Measurements from ENCODE around the gene VAMP1. TPM values are rescaled to one million over a fixed set of nuclear protein-coding genes. Genes with fewer than 3 reads are reported as not detected.
"Not testable (repeated sequence)": the region's sequence is repeated elsewhere in the genome, so short reads cannot be mapped to it uniquely, and the experiment has no call there.

VAMP1 gene
- polyA plus RNA-seq, 4 donors, result 1.6 to 5.8 (median 3.4) TPM

DNA sequence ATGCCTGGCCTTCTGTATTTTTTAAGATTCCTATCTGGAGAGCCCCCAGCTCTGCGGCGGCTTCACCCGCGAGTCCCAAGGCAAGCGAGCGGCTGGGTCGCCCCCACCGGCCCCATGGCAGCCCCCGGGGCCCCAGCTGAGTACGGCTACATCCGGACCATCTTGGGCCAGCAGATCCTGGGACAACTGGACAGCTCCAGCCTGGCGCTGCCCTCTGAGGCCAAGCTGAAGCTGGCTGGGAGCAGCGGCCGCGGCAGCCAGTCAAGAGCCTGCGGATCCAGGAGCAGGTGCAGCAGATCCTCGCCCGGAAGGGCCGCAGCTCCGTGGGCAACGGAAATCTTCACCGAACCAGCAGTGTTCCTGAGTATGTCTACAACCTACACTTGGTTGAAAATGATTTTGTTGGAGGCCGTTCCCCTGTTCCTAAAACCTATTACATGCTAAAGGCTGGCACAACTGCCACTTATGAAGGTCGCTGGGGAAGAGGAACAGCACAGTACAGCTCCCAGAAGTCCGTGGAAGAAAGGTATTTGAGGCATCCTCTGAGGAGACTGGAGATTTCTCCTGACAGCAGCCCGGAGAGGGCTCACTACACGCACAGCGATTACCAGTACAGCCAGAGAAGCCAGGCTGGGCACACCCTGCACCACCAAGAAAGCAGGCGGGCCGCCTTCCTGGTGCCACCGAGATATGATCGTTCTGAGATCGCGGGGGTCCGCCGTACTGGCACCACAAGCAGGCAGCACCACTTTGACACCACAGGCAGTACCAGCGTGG lies 7.3 kb upstream of the VAMP1 start:
- not testable (repeated sequence) for FAIRE-seq

DNA sequence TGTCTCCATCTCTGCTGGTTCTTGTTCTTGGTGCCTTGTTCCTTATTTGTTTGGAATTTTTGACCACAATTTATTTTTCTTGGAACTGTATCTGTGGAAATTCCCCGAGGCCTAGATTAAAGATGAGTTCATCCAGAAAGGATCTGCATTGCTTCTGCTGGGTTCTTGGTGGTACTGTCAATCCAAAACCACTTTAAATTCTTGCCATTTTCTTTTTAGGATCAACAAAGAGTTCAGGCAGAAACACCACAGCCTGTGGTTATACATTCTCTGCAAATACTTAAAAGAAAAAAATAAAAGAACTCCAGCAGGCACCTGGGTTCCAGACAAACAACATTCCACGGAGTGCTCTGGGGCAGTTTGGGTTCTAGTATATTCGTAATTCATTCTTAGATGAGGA lies 6.0 kb upstream of the VAMP1 start:
- no peaks in the 10 kb centered on the region for H3K36me3 ChIP-seq (ENCODE audit: control insufficient read depth in 3 of 3, insufficient read depth in 2 of 3, low read depth in 1 of 3, low read length in 3 of 3)
- WGBS, 3 donors, result 64 to 84% (median 81%) methylated on average over 3 of the region's 3 CpGs
- no peaks in the 10 kb centered on the region for H3K4me1 ChIP-seq (ENCODE audit: control insufficient read depth in 3 of 3, insufficient read depth in 2 of 3, low read depth in 1 of 3, low read length in 2 of 3)
- FAIRE-seq (no peak), DNase-seq (no peak)
- H3K27me3 ChIP-seq (ENCODE audit: control insufficient read depth in 3 of 3, insufficient read depth in 3 of 3, low read length in 3 of 3), result no peaks in the 10 kb centered on the region
- no peaks in the 10 kb centered on the region for H3K9me3 ChIP-seq (ENCODE audit: control insufficient read depth in 2 of 2, insufficient read depth in 1 of 2, low read depth in 1 of 2, low read length in 1 of 2)
- no peak overlapping the region for H3K27ac ChIP-seq (ENCODE audit: low read depth in 1 of 3, low read length in 2 of 3)
- H3K4me3 ChIP-seq (ENCODE audit: low read depth in 1 of 3, low read length in 3 of 3), result no peak overlapping the region

More for the DNA sequence above, 7.3 kb upstream of the VAMP1 start:
- not testable (repeated sequence) for H3K9me3 ChIP-seq (ENCODE audit: control insufficient read depth in 2 of 2, insufficient read depth in 1 of 2, low read depth in 1 of 2, low read length in 1 of 2); H3K27me3 ChIP-seq (ENCODE audit: control insufficient read depth in 3 of 3, insufficient read depth in 3 of 3, low read length in 3 of 3); H3K27ac ChIP-seq (ENCODE audit: low read depth in 1 of 3, low read length in 2 of 3); H3K36me3 ChIP-seq (ENCODE audit: control insufficient read depth in 3 of 3, insufficient read depth in 2 of 3, low read depth in 1 of 3, low read length in 3 of 3); H3K4me1 ChIP-seq (ENCODE audit: control insufficient read depth in 3 of 3, insufficient read depth in 2 of 3, low read depth in 1 of 3, low read length in 2 of 3); H3K4me3 ChIP-seq (ENCODE audit: low read depth in 1 of 3, low read length in 3 of 3); DNase-seq
- 93 to 96% (median 95%) methylated on average over 36 to 37 of the region's 37 CpGs for WGBS, 3 donors

DNA sequence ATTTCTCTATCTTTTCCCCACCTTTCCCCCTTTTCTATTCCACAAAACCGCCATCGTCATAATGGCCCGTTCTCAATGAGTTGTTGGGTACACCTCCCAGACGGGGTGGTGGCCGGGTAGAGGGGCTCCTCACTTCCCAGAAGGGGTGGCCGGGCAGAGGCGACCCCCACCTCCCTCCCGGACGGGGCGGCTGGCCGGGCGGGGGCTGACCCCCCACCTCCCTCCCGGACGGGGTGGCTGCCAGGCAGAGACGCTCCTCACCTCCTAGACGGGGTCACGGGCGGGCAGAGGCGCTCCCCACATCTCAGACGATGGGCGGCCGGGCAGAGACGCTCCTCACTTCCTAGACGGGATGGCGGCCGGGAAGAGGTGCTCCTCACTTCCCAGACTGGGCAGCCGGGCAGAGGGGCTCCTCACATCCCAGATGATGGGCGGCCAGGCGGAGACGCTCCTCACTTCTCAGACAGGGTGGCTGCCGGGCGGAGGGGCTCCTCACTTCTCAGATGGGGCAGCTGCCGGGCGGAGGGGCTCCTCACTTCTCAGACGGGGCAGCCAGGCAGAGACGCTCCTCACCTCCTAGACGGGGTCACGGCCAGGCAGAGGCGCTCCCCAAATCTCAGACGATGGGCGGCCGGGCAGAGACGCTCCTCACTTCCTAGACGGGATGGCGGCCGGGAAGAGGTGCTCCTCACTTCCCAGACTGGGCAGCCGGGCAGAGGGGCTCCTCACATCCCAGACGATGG lies 4.9 kb upstream of the VAMP1 start:
- not testable (repeated sequence) for H3K4me3 ChIP-seq (ENCODE audit: low read depth in 1 of 3, low read length in 3 of 3); H3K36me3 ChIP-seq (ENCODE audit: control insufficient read depth in 3 of 3, insufficient read depth in 2 of 3, low read depth in 1 of 3, low read length in 3 of 3); H3K4me1 ChIP-seq (ENCODE audit: control insufficient read depth in 3 of 3, insufficient read depth in 2 of 3, low read depth in 1 of 3, low read length in 2 of 3); FAIRE-seq; H3K9me3 ChIP-seq (ENCODE audit: control insufficient read depth in 2 of 2, insufficient read depth in 1 of 2, low read depth in 1 of 2, low read length in 1 of 2); DNase-seq; H3K27ac ChIP-seq (ENCODE audit: low read depth in 1 of 3, low read length in 2 of 3); H3K27me3 ChIP-seq (ENCODE audit: control insufficient read depth in 3 of 3, insufficient read depth in 3 of 3, low read length in 3 of 3)
- WGBS, 3 donors, result 93 to 96% (median 93%) methylated on average over 34 to 44 of the region's 48 CpGs

DNA sequence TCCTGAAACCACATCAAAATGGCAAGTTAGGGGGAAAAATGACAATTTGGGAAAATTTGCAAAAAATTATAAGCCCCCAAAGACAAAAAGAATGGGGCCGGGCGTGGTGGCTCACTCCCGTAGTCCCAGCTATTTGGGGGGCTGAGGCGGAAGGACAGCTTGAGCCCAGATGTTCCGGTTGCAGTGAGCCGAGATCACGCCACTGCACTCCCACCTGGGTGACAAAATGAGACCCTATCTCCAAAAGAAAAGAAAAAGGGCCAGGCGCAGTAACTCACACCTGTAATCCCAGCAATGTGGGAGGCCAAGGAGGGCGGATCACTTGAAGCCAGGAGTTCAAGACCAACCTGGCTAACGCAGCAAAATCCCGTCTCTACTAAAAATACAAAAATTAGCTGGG lies 2.0 kb upstream of the VAMP1 start:
- DNase-seq (no peak), FAIRE-seq (no peak)
- Histone ChIP-seq H3K27ac (ENCODE audit: low read depth in 1 of 3, low read length in 2 of 3) (no peak overlapping the region), H3K4me3 (ENCODE audit: low read depth in 1 of 3, low read length in 3 of 3) (no peak overlapping the region), H3K9me3 (ENCODE audit: control insufficient read depth in 2 of 2, insufficient read depth in 1 of 2, low read depth in 1 of 2, low read length in 1 of 2) (no peaks in the 10 kb centered on the region), H3K27me3 (ENCODE audit: control insufficient read depth in 3 of 3, insufficient read depth in 3 of 3, low read length in 3 of 3) (no peaks in the 10 kb centered on the region), H3K4me1 (ENCODE audit: control insufficient read depth in 3 of 3, insufficient read depth in 2 of 3, low read depth in 1 of 3, low read length in 2 of 3) (peaks cover 0 to 12% (median 0%) of the 10 kb centered on the region in 3 donors), H3K36me3 (ENCODE audit: control insufficient read depth in 3 of 3, insufficient read depth in 2 of 3, low read depth in 1 of 3, low read length in 3 of 3) (no peaks in the 10 kb centered on the region)
- WGBS, 3 donors, result 86 to 89% (median 88%) methylated on average over 11 of the region's 11 CpGs

DNA sequence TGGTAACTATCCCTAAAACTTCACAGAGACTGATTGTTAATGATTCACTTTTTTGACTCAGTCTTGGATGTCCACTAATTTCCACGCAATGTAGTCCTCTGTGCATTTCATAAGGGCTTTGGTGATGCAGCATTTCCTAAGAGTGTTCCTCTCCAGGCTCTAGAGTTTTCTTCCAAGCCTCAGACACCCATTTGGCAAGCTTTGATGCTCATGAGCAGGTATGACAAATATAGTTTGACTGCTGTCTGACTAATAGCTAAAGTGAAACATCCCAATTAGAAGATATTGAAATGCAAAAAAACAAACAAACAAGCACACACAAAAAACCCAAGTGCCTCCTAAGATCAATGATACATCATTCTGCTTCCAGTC lies 1.5 kb upstream of the VAMP1 start:
- Histone ChIP-seq H3K36me3 (ENCODE audit: control insufficient read depth in 3 of 3, insufficient read depth in 2 of 3, low read depth in 1 of 3, low read length in 3 of 3) (no peaks in the 10 kb centered on the region), H3K4me3 (ENCODE audit: low read depth in 1 of 3, low read length in 3 of 3) (no peak overlapping the region), H3K27ac (ENCODE audit: low read depth in 1 of 3, low read length in 2 of 3) (no peak overlapping the region), H3K4me1 (ENCODE audit: control insufficient read depth in 3 of 3, insufficient read depth in 2 of 3, low read depth in 1 of 3, low read length in 2 of 3) (peaks cover 0 to 12% (median 0%) of the 10 kb centered on the region in 3 donors), H3K27me3 (ENCODE audit: control insufficient read depth in 3 of 3, insufficient read depth in 3 of 3, low read length in 3 of 3) (no peaks in the 10 kb centered on the region), H3K9me3 (ENCODE audit: control insufficient read depth in 2 of 2, insufficient read depth in 1 of 2, low read depth in 1 of 2, low read length in 1 of 2) (no peaks in the 10 kb centered on the region)
- WGBS, 3 donors, result 91 to 92% (median 91%) methylated on average over 1 of the region's 1 CpG
- DNase-seq (no peak), FAIRE-seq (no peak)

DNA sequence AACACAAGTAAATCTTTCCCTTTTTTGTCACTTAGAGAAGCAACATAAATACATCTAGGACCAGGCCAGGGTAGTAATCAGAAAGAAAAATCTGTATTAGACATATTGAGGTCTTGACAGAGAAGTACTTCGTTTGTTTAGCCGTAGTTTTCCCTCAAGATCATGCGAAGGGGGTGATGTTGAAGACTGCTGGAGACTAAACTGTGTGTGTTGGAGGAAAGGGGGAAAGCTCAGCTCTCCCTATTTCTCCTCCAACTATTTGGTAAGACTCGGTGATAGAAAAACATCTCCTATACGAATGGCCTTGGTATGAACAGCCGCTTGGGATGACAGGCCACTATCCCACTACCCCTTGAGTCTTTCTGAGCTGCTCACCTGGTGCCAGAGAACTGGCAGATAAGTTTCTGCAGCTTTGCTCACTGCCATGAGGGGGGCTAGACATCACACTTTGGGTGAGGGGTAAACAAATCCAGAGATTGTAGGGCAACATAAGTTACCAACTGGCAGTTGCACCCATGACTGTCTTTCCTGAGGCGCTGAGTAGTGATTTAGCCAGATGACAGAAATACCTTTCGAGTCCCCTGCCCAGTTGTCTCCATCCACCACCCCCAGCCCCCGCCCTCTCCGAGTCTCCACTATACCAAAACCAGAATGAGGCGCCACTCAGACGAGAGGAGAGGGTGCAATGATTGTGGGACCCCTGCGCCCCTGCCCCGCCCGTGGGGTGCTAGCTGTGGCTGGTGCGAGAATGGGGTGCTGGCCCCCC lies 685 bp downstream of the VAMP1 start:
- WGBS, 3 donors, result 23 to 27% (median 24%) methylated on average over 15 to 16 of the region's 16 CpGs
- H3K27ac ChIP-seq (ENCODE audit: low read depth in 1 of 3, low read length in 2 of 3), result peak overlapping the region; percentile 39 to 95 (median 81)
- peaks cover 0 to 12% (median 0%) of the 10 kb centered on the region in 3 donors for H3K4me1 ChIP-seq (ENCODE audit: control insufficient read depth in 3 of 3, insufficient read depth in 2 of 3, low read depth in 1 of 3, low read length in 2 of 3)

DNA sequence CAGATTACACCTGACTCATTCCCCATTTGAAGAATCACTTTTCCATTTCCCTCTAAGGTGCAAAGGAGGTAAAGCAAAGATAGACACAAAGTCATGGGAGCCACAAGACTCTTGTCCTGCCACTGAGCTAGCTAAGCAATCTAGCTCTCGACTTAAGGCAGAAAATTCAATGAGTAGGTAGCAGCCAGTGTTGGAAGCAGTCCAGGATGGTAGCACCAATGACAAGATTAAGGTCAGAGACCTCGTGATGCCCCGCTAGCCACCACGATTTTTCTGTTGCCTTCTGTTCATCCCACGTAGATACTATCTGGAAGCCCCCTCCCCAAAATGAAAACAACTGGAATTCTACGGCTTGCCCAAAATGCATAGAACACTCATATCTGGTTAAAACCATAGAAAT lies 1.4 kb downstream of the VAMP1 start:
- peaks cover 0 to 12% (median 0%) of the 10 kb centered on the region in 3 donors for H3K4me1 ChIP-seq (ENCODE audit: control insufficient read depth in 3 of 3, insufficient read depth in 2 of 3, low read depth in 1 of 3, low read length in 2 of 3)
- H3K36me3 ChIP-seq (ENCODE audit: control insufficient read depth in 3 of 3, insufficient read depth in 2 of 3, low read depth in 1 of 3, low read length in 3 of 3), result peaks cover 0 to 20% (median 6%) of the 10 kb centered on the region in 3 donors
- DNase-seq (no peak), FAIRE-seq (no peak)
- H3K27ac ChIP-seq (ENCODE audit: low read depth in 1 of 3, low read length in 2 of 3), result no peak overlapping the region
- 57 to 79% (median 72%) methylated on average over 6 of the region's 6 CpGs for WGBS, 3 donors
- no peaks in the 10 kb centered on the region for H3K9me3 ChIP-seq (ENCODE audit: control insufficient read depth in 2 of 2, insufficient read depth in 1 of 2, low read depth in 1 of 2, low read length in 1 of 2)
- H3K4me3 ChIP-seq (ENCODE audit: low read depth in 1 of 3, low read length in 3 of 3), result peak overlapping the region in 1 of 3 donors; percentile 61
- no peaks in the 10 kb centered on the region for H3K27me3 ChIP-seq (ENCODE audit: control insufficient read depth in 3 of 3, insufficient read depth in 3 of 3, low read length in 3 of 3)

More for the DNA sequence above, 685 bp downstream of the VAMP1 start:
- Histone ChIP-seq H3K9me3 (ENCODE audit: control insufficient read depth in 2 of 2, insufficient read depth in 1 of 2, low read depth in 1 of 2, low read length in 1 of 2) (no peaks in the 10 kb centered on the region), H3K27me3 (ENCODE audit: control insufficient read depth in 3 of 3, insufficient read depth in 3 of 3, low read length in 3 of 3) (no peaks in the 10 kb centered on the region), H3K4me3 (ENCODE audit: low read depth in 1 of 3, low read length in 3 of 3) (peak overlapping the region; percentile 61 to 68 (median 67)), H3K36me3 (ENCODE audit: control insufficient read depth in 3 of 3, insufficient read depth in 2 of 3, low read depth in 1 of 3, low read length in 3 of 3) (peaks cover 0 to 13% (median 6%) of the 10 kb centered on the region in 3 donors)
- DNase-seq (no peak), FAIRE-seq (no peak)

DNA sequence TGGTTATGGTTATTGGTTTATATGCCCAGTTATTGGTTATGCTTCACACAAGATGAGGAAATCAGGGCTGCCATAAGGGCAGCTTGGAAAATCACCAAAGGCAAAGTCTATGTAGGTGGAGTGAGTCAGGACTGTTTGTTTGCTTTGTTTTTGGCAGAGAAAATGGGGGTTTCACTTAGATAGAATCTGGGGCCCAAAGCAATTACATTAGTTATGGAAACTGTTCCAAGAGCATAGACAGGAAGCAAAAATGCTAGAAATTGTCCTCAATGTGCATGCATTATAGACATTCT lies 2.2 kb downstream of the VAMP1 start:
- no peak overlapping the region for H3K27ac ChIP-seq (ENCODE audit: low read depth in 1 of 3, low read length in 2 of 3)

More for the DNA sequence above, 2.2 kb downstream of the VAMP1 start:
- no peaks in the 10 kb centered on the region for H3K9me3 ChIP-seq (ENCODE audit: control insufficient read depth in 2 of 2, insufficient read depth in 1 of 2, low read depth in 1 of 2, low read length in 1 of 2)
- FAIRE-seq (no peak), DNase-seq (peak in 1 of 2 donors; percentile 36)
- no peak overlapping the region for H3K4me3 ChIP-seq (ENCODE audit: low read depth in 1 of 3, low read length in 3 of 3)
- peaks cover 0 to 12% (median 0%) of the 10 kb centered on the region in 3 donors for H3K4me1 ChIP-seq (ENCODE audit: control insufficient read depth in 3 of 3, insufficient read depth in 2 of 3, low read depth in 1 of 3, low read length in 2 of 3)
- H3K36me3 ChIP-seq (ENCODE audit: control insufficient read depth in 3 of 3, insufficient read depth in 2 of 3, low read depth in 1 of 3, low read length in 3 of 3), result peaks cover 1 to 26% (median 12%) of the 10 kb centered on the region in 3 donors
- no peaks in the 10 kb centered on the region for H3K27me3 ChIP-seq (ENCODE audit: control insufficient read depth in 3 of 3, insufficient read depth in 3 of 3, low read length in 3 of 3)

Data from small intestine (tissue), 7 donors.